SU-DHL-6 (cell line): ENCODE results near the gene SERTAD2.

ENCODE experiments used
- H2AFZ ChIP-seq: fragments of 200-600 bp; sonication (generic); 2 replicates; pipeline ENCODE4 v1.6.1; 2014; ENCODE audit warnings: low read depth, mild to moderate bottlenecking, moderate library complexity, mixed read lengths, antibody characterized with exemption, low read length; ENCODE audit not compliant: severe bottlenecking
- H3F3A ChIP-seq: fragments of 200-600 bp; shearing (Covaris generic); 2 replicates; pipeline ENCODE4 v1.6.0; 2016; ENCODE audit warnings: antibody characterized with exemption, mild to moderate bottlenecking; ENCODE audit not compliant: insufficient read depth
- H3K27ac ChIP-seq: fragments of 200-600 bp; sonication (generic); 2 replicates; pipeline ENCODE4 v1.5.1; 2016; ENCODE audit warnings: low read depth, mild to moderate bottlenecking, low read length, moderate library complexity, mixed read lengths
- H3K27me3 ChIP-seq: fragments of 200-600 bp; sonication (generic), shearing (Covaris generic); 2 replicates; pipeline ENCODE4 v1.6.0; 2014; ENCODE audit warnings: mild to moderate bottlenecking, low read length
- H3K36me3 ChIP-seq: fragments of 200-600 bp; sonication (generic); 2 replicates; pipeline ENCODE4 v1.6.1; 2014; ENCODE audit warnings: mild to moderate bottlenecking, low read length, mixed read lengths
- H3K4me2 ChIP-seq: fragments of 300-600, 200-600 bp; shearing (Covaris generic), sonication (generic); 2 replicates; pipeline ENCODE4 v1.6.0; 2014; ENCODE audit warnings: low read length, low read depth, mild to moderate bottlenecking; ENCODE audit not compliant: poor library complexity, severe bottlenecking
- H3K4me3 ChIP-seq: fragments of 200-600 bp; sonication (generic); 2 replicates; pipeline ENCODE4 v1.5.1; 2014; ENCODE audit warnings: antibody characterized with exemption, low read length, mild to moderate bottlenecking, mixed read lengths; ENCODE audit not compliant: insufficient read depth, poor library complexity, severe bottlenecking
- H3K79me2 ChIP-seq: fragments of 200-600 bp; sonication (generic); 2 replicates; pipeline ENCODE4 v1.6.1; 2014; ENCODE audit warnings: mild to moderate bottlenecking, low read length, moderate library complexity; ENCODE audit not compliant: insufficient read depth
- H3K9ac ChIP-seq: fragments of 200-600 bp; sonication (generic); 2 replicates; pipeline ENCODE4 v1.7.0; 2014; ENCODE audit warnings: mild to moderate bottlenecking, low read length
- H3K9me2 ChIP-seq: fragments of 200-600 bp; sonication (generic); replicated peaks from 2 replicates; pipeline ENCODE4 v1.6.1; 2014; ENCODE audit warnings: low read length; ENCODE audit not compliant: insufficient read depth
- H3K9me3 ChIP-seq: fragments of 200-600 bp; sonication (generic); 2 replicates; pipeline ENCODE4 v1.6.1; 2014; ENCODE audit warnings: low read length, mixed read lengths; ENCODE audit not compliant: insufficient read depth
- H4K20me1 ChIP-seq: fragments of 200-600 bp; sonication (generic); 2 replicates; pipeline ENCODE4 v1.6.1; 2014; ENCODE audit warnings: low read depth, mild to moderate bottlenecking, antibody characterized with exemption, low read length, moderate library complexity, mixed read lengths
- EZH2phosphoT487 ChIP-seq: fragments of 200-600 bp; sonication (generic), shearing (Covaris generic); conservative IDR thresholded peaks from 2 replicates; pipeline ENCODE4 v1.6.1; 2018; ENCODE audit warnings: mild to moderate bottlenecking, antibody characterized with exemption, low read length, moderate library complexity, mixed read lengths
- TF ChIP-seq, protein P1 (sequence below): fragments of 200-600 bp; sonication (generic); IDR thresholded peaks from one replicate; pipeline ENCODE4 v1.5.1; 2017; ENCODE audit warnings: antibody characterized with exemption, mild to moderate bottlenecking, low read length, moderate library complexity; ENCODE audit not compliant: insufficient read depth, poor library complexity, severe bottlenecking

The SERTAD2 gene

DNA sequence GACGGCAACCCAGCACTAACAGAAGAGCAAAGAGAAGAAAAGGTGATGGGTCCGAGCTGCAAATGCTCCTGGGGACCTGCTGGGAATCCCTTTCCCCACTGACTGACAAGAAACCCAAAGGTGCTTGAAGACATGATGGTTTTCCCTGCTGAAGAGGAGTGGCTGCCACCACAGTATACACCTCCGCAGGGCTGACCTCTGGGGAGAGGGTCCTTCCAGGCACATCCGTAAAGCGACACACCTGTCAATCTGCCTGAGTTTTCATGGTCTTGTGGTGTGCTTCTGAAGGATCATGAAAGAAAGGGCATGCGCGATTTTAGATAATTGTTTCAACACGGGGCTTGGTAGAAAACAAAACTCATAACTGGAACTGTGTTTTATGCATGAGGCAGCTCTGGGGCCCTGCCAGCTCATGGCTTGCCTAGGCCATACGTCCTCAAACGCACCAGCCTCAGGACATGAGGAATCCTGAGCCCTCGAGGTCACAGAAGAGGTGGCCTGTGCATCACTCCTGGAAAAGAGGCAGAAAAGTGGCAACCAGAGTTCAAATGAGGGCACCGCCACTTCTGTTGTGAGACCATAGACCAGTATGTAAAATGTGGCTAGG, 51.8 kb downstream of the SERTAD2 start:
- Histone ChIP-seq H3K4me2 (no peak overlapping the region), H3K27me3 (no peaks in the 10 kb centered on the region), H3K9me3 (no peaks in the 10 kb centered on the region), H2AFZ (no peak overlapping the region), H3F3A (no peaks in the 10 kb centered on the region), H3K9ac (no peak overlapping the region), H3K27ac (no peak overlapping the region), H3K4me3 (no peak overlapping the region), H4K20me1 (no peaks in the 10 kb centered on the region), H3K36me3 (no peaks in the 10 kb centered on the region), H3K9me2 (no peaks in the 10 kb centered on the region), H3K79me2 (no peaks in the 10 kb centered on the region)
- TF ChIP-seq EZH2phosphoT487 = no peak
- TF ChIP-seq, protein P1, sequence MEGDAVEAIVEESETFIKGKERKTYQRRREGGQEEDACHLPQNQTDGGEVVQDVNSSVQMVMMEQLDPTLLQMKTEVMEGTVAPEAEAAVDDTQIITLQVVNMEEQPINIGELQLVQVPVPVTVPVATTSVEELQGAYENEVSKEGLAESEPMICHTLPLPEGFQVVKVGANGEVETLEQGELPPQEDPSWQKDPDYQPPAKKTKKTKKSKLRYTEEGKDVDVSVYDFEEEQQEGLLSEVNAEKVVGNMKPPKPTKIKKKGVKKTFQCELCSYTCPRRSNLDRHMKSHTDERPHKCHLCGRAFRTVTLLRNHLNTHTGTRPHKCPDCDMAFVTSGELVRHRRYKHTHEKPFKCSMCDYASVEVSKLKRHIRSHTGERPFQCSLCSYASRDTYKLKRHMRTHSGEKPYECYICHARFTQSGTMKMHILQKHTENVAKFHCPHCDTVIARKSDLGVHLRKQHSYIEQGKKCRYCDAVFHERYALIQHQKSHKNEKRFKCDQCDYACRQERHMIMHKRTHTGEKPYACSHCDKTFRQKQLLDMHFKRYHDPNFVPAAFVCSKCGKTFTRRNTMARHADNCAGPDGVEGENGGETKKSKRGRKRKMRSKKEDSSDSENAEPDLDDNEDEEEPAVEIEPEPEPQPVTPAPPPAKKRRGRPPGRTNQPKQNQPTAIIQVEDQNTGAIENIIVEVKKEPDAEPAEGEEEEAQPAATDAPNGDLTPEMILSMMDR = no peak

DNA sequence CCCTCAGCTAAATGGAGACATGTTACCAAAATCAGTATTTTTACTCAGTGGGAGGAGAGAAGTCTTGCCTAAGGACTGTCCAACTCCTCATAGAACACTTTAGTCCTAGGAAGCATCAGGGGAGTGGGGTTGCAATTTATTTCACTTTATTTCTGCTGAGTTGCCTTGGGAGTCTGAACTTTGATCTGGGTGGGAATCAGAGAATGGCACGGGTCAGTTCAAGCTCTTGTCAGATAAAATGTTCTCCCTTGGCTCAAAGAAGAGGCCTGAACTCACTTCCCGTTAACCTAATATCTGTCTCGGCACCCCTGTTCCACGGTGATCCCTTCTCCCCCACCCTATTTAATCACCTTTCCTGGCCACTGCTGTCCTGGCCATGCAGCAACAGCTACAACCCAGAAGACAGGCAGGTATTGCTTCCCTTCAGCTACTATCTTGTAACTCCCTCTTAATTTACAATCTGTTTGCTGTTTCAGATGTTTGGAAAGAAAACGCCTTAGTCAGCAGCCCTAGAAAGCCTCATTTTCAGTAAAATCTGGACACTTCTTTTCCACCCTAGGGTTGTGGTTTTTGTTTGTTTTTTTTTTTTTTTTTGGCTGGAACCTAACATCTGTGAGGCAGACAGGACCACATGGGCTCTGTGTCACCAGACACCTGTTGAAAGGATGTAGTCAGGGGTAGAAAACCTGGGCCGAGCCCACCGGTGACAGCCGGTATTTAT, 52.5 kb downstream of the SERTAD2 start:
- Histone ChIP-seq H3K9me3 (no peaks in the 10 kb centered on the region), H3K9ac (no peak overlapping the region), H3K27ac (no peak overlapping the region), H3K4me2 (no peak overlapping the region), H3F3A (no peaks in the 10 kb centered on the region), H4K20me1 (no peaks in the 10 kb centered on the region), H2AFZ (no peak overlapping the region), H3K36me3 (no peaks in the 10 kb centered on the region), H3K79me2 (no peaks in the 10 kb centered on the region), H3K4me3 (no peak overlapping the region), H3K27me3 (no peaks in the 10 kb centered on the region), H3K9me2 (no peaks in the 10 kb centered on the region)
- TF ChIP-seq, protein P1 = no peak
- no peak for TF ChIP-seq EZH2phosphoT487

DNA sequence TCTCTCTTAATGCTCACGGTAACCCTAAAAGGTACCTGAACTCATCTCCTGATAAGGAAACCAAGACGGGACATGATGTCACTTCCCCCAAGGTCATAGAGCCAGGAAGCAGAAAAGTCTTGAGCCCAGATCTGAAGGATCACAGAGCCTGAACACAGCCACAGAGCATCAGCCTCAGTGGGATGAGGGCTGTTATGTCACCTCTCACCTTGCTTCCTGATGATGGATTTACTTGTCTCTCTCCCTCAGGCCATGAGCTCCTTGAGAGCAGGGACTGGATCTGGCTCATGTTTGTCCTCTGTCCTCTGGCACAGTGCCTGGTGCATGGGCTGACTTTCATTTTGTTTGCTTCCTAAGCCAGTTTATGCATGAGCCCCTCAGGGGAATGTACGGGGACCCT, 54.2 kb downstream of the SERTAD2 start:
- no peak for TF ChIP-seq EZH2phosphoT487
- TF ChIP-seq, protein P1 = no peak
- Histone ChIP-seq H3K79me2 (no peaks in the 10 kb centered on the region), H3F3A (no peaks in the 10 kb centered on the region), H3K9me3 (no peaks in the 10 kb centered on the region), H3K27ac (no peak overlapping the region), H3K27me3 (no peaks in the 10 kb centered on the region), H2AFZ (no peak overlapping the region), H4K20me1 (no peaks in the 10 kb centered on the region), H3K9me2 (no peaks in the 10 kb centered on the region), H3K36me3 (no peaks in the 10 kb centered on the region), H3K4me2 (no peak overlapping the region), H3K9ac (no peak overlapping the region), H3K4me3 (no peak overlapping the region)
